Measurements from ENCODE around the gene VGLL4.

The VGLL4 gene

GRCh38 chr3:11584570-11584969 lies 59.1 kb downstream of the VGLL4 start:
- Histone ChIP-seq H3K9me3 (ENCODE audit: control insufficient read depth, insufficient read depth, low read length) (no peaks in the 10 kb centered on the region), H3K36me3 (ENCODE audit: control insufficient read depth, insufficient read depth, low read length) (no peaks in the 10 kb centered on the region), H3K27me3 (ENCODE audit: control insufficient read depth, insufficient read depth, low read length) (no peaks in the 10 kb centered on the region), H3K4me3 (ENCODE audit: low read length) (no peak overlapping the region), H3K27ac (ENCODE audit: low read length) (no peak overlapping the region), H3K4me1 (ENCODE audit: control insufficient read depth, insufficient read depth, low read length) (peaks cover 10% of the 10 kb centered on the region)
- no peak for DNase-seq (ENCODE audit: low read depth, low spot score)
- WGBS (ENCODE audit: insufficient coverage, insufficient read length): no CpG with 5 or more reads among the region's 4 CpGs

GRCh38 chr3:11583638-11584046 lies 60.1 kb downstream of the VGLL4 start:
- no peaks in the 10 kb centered on the region for H3K9me3 ChIP-seq (ENCODE audit: control insufficient read depth, insufficient read depth, low read length)
- no peak for DNase-seq (ENCODE audit: low read depth, low spot score)
- H3K4me3 ChIP-seq (ENCODE audit: low read length): no peak overlapping the region
- H3K27me3 ChIP-seq (ENCODE audit: control insufficient read depth, insufficient read depth, low read length): no peaks in the 10 kb centered on the region
- H3K27ac ChIP-seq (ENCODE audit: low read length): no peak overlapping the region
- H3K36me3 ChIP-seq (ENCODE audit: control insufficient read depth, insufficient read depth, low read length): no peaks in the 10 kb centered on the region
- 100% methylated on average over 1 of the region's 10 CpGs for WGBS (ENCODE audit: insufficient coverage, insufficient read length)
- H3K4me1 ChIP-seq (ENCODE audit: control insufficient read depth, insufficient read depth, low read length): peaks cover 8% of the 10 kb centered on the region

- H3K4me1 ChIP-seq (ENCODE audit: control insufficient read depth, insufficient read depth, low read length): peaks cover 5% of the 10 kb centered on the region
- H3K9me3 ChIP-seq (ENCODE audit: control insufficient read depth, insufficient read depth, low read length): no peaks in the 10 kb centered on the region
- H3K4me3 ChIP-seq (ENCODE audit: low read length): no peak overlapping the region
- no peak overlapping the region for H3K27ac ChIP-seq (ENCODE audit: low read length)
- no peaks in the 10 kb centered on the region for H3K27me3 ChIP-seq (ENCODE audit: control insufficient read depth, insufficient read depth, low read length)
- no peaks in the 10 kb centered on the region for H3K36me3 ChIP-seq (ENCODE audit: control insufficient read depth, insufficient read depth, low read length)
- DNase-seq (ENCODE audit: low read depth, low spot score): no peak
These were observed 60.5 kb downstream of the VGLL4 start for GRCh38 chr3:11583235-11583634.

GRCh38 chr3:11582191-11582968 lies 61.3 kb downstream of the VGLL4 start:
- no peak for DNase-seq (ENCODE audit: low read depth, low spot score)

GRCh38 chr3:11581237-11582190 lies 62.2 kb downstream of the VGLL4 start:
- H3K4me3 ChIP-seq (ENCODE audit: low read length): peak overlapping the region; percentile 3; the same call in 1 of the 2 replicates
- no peak for DNase-seq (ENCODE audit: low read depth, low spot score)
- no peak overlapping the region for H3K27ac ChIP-seq (ENCODE audit: low read length)
- H3K36me3 ChIP-seq (ENCODE audit: control insufficient read depth, insufficient read depth, low read length): no peaks in the 10 kb centered on the region
- H3K27me3 ChIP-seq (ENCODE audit: control insufficient read depth, insufficient read depth, low read length): no peaks in the 10 kb centered on the region
- peaks cover 5% of the 10 kb centered on the region for H3K4me1 ChIP-seq (ENCODE audit: control insufficient read depth, insufficient read depth, low read length)
- WGBS (ENCODE audit: insufficient coverage, insufficient read length): no CpG with 5 or more reads among the region's 16 CpGs
- no peaks in the 10 kb centered on the region for H3K9me3 ChIP-seq (ENCODE audit: control insufficient read depth, insufficient read depth, low read length)

More at GRCh38 chr3:11582191-11582968, 61.3 kb downstream of the VGLL4 start:
- Histone ChIP-seq H3K4me3 (ENCODE audit: low read length) (no peak overlapping the region; the same call in 1 of the 2 replicates), H3K36me3 (ENCODE audit: control insufficient read depth, insufficient read depth, low read length) (no peaks in the 10 kb centered on the region), H3K4me1 (ENCODE audit: control insufficient read depth, insufficient read depth, low read length) (peaks cover 5% of the 10 kb centered on the region), H3K27me3 (ENCODE audit: control insufficient read depth, insufficient read depth, low read length) (no peaks in the 10 kb centered on the region), H3K27ac (ENCODE audit: low read length) (no peak overlapping the region), H3K9me3 (ENCODE audit: control insufficient read depth, insufficient read depth, low read length) (no peaks in the 10 kb centered on the region)
- WGBS (ENCODE audit: insufficient coverage, insufficient read length): no CpG with 5 or more reads among the region's 13 CpGs

- H3K27ac ChIP-seq (ENCODE audit: low read length): no peak overlapping the region
- H3K9me3 ChIP-seq (ENCODE audit: control insufficient read depth, insufficient read depth, low read length): no peaks in the 10 kb centered on the region
- no peaks in the 10 kb centered on the region for H3K36me3 ChIP-seq (ENCODE audit: control insufficient read depth, insufficient read depth, low read length)
- no CpG with 5 or more reads among the region's 2 CpGs for WGBS (ENCODE audit: insufficient coverage, insufficient read length)
- no peak for DNase-seq (ENCODE audit: low read depth, low spot score)
- H3K27me3 ChIP-seq (ENCODE audit: control insufficient read depth, insufficient read depth, low read length): no peaks in the 10 kb centered on the region
- no peak overlapping the region for H3K4me3 ChIP-seq (ENCODE audit: low read length)
- H3K4me1 ChIP-seq (ENCODE audit: control insufficient read depth, insufficient read depth, low read length): peaks cover 5% of the 10 kb centered on the region
These were observed 63.1 kb downstream of the VGLL4 start for GRCh38 chr3:11580645-11581044.

GRCh38 chr3:11578169-11578568 lies 65.5 kb downstream of the VGLL4 start:
- H3K36me3 ChIP-seq (ENCODE audit: control insufficient read depth, insufficient read depth, low read length): no peaks in the 10 kb centered on the region
- H3K4me3 ChIP-seq (ENCODE audit: low read length): no peak overlapping the region
- no peak for DNase-seq (ENCODE audit: low read depth, low spot score)
- H3K27ac ChIP-seq (ENCODE audit: low read length): no peak overlapping the region
- WGBS (ENCODE audit: insufficient coverage, insufficient read length): no CpG with 5 or more reads among the region's 8 CpGs
- no peaks in the 10 kb centered on the region for H3K9me3 ChIP-seq (ENCODE audit: control insufficient read depth, insufficient read depth, low read length)
- H3K4me1 ChIP-seq (ENCODE audit: control insufficient read depth, insufficient read depth, low read length): peaks cover 2% of the 10 kb centered on the region
- H3K27me3 ChIP-seq (ENCODE audit: control insufficient read depth, insufficient read depth, low read length): no peaks in the 10 kb centered on the region

GRCh38 chr3:11576453-11576852 lies 67.3 kb downstream of the VGLL4 start:
- Histone ChIP-seq H3K27ac (ENCODE audit: low read length) (no peak overlapping the region), H3K9me3 (ENCODE audit: control insufficient read depth, insufficient read depth, low read length) (no peaks in the 10 kb centered on the region), H3K27me3 (ENCODE audit: control insufficient read depth, insufficient read depth, low read length) (no peaks in the 10 kb centered on the region), H3K36me3 (ENCODE audit: control insufficient read depth, insufficient read depth, low read length) (no peaks in the 10 kb centered on the region), H3K4me1 (ENCODE audit: control insufficient read depth, insufficient read depth, low read length) (no peaks in the 10 kb centered on the region), H3K4me3 (ENCODE audit: low read length) (no peak overlapping the region)
- DNase-seq (ENCODE audit: low read depth, low spot score): no peak
- no CpG with 5 or more reads among the region's 9 CpGs for WGBS (ENCODE audit: insufficient coverage, insufficient read length)

- H3K4me3 ChIP-seq (ENCODE audit: low read length): no peak overlapping the region
- WGBS (ENCODE audit: insufficient coverage, insufficient read length): no CpG with 5 or more reads among the region's 10 CpGs
These were observed 68.0 kb downstream of the VGLL4 start for GRCh38 chr3:11575677-11576076.

GRCh38 chr3:11574981-11575669 lies 68.6 kb downstream of the VGLL4 start:
- WGBS (ENCODE audit: insufficient coverage, insufficient read length): no CpG with 5 or more reads among the region's 20 CpGs
- H3K27me3 ChIP-seq (ENCODE audit: control insufficient read depth, insufficient read depth, low read length): no peaks in the 10 kb centered on the region
- H3K36me3 ChIP-seq (ENCODE audit: control insufficient read depth, insufficient read depth, low read length): no peaks in the 10 kb centered on the region
- no peaks in the 10 kb centered on the region for H3K9me3 ChIP-seq (ENCODE audit: control insufficient read depth, insufficient read depth, low read length)
- no peak overlapping the region for H3K4me3 ChIP-seq (ENCODE audit: low read length)
- H3K27ac ChIP-seq (ENCODE audit: low read length): no peak overlapping the region
- peaks cover under 1% of the 10 kb centered on the region; the same call in 1 of the 2 replicates for H3K4me1 ChIP-seq (ENCODE audit: control insufficient read depth, insufficient read depth, low read length)
- DNase-seq (ENCODE audit: low read depth, low spot score): no peak

More at GRCh38 chr3:11575677-11576076, 68.0 kb downstream of the VGLL4 start:
- Histone ChIP-seq H3K27ac (ENCODE audit: low read length) (no peak overlapping the region), H3K4me1 (ENCODE audit: control insufficient read depth, insufficient read depth, low read length) (no peaks in the 10 kb centered on the region), H3K9me3 (ENCODE audit: control insufficient read depth, insufficient read depth, low read length) (no peaks in the 10 kb centered on the region), H3K27me3 (ENCODE audit: control insufficient read depth, insufficient read depth, low read length) (no peaks in the 10 kb centered on the region), H3K36me3 (ENCODE audit: control insufficient read depth, insufficient read depth, low read length) (no peaks in the 10 kb centered on the region)
- no peak for DNase-seq (ENCODE audit: low read depth, low spot score)

Data from iPS DF 6.9 (cell line).